Type B pancreatic cell (in vitro differentiated cells): Measurements from ENCODE around the gene ILRUN. TPM values are rescaled to one million over a fixed set of nuclear protein-coding genes. Genes with fewer than 3 reads are reported as not detected.
"Not testable (repeated sequence)": the region's sequence is repeated elsewhere in the genome, so short reads cannot be mapped to it uniquely, and the experiment has no call there.

Experiments used
- DNase-seq: peaks from one replicate; pipeline ENCODE4 v3.0.0; 2021; ENCODE audit warnings: mixed read lengths; ENCODE audit not compliant: unreplicated experiment; ENCODE audit errors: extremely low spot score
- H3K27ac Mint-ChIP-seq: 2 replicates; pipeline ENCODE4 v1.8.0; 2021; ENCODE audit warnings: mild to moderate bottlenecking, mixed read lengths
- H3K27me3 Mint-ChIP-seq: 2 replicates; pipeline ENCODE4 v1.8.0; 2021; ENCODE audit warnings: mixed read lengths
- H3K36me3 Mint-ChIP-seq: 2 replicates; pipeline ENCODE4 v1.8.0; 2021; ENCODE audit warnings: mixed read lengths
- H3K4me1 Mint-ChIP-seq: one replicate; pipeline ENCODE4 v1.8.0; 2021; ENCODE audit warnings: mixed read lengths; ENCODE audit not compliant: unreplicated experiment
- H3K4me3 Mint-ChIP-seq: 2 replicates; pipeline ENCODE4 v1.8.0; 2021; ENCODE audit warnings: mild to moderate bottlenecking, mixed read lengths
- H3K9me3 Mint-ChIP-seq: 2 replicates; pipeline ENCODE4 v1.8.0; 2021; ENCODE audit warnings: mixed read lengths
- total RNA-seq: library from RNA; stranded (reverse); gene quantifications from 2 replicates; pipeline ENCODE4 v1.2.1, GENCODE V29; 2021; ENCODE audit warnings: low replicate concordance
- TF ChIP-seq, protein P1 (sequence below): fragments of 200-600 bp; sonication (generic); conservative IDR thresholded peaks from 2 replicates; pipeline ENCODE4 v1.5.0; 2021; ENCODE audit warnings: antibody characterized with exemption, mild to moderate bottlenecking

The ILRUN gene
- total RNA-seq, 1 donor from 2014 or later = 60.3 TPM

DNA sequence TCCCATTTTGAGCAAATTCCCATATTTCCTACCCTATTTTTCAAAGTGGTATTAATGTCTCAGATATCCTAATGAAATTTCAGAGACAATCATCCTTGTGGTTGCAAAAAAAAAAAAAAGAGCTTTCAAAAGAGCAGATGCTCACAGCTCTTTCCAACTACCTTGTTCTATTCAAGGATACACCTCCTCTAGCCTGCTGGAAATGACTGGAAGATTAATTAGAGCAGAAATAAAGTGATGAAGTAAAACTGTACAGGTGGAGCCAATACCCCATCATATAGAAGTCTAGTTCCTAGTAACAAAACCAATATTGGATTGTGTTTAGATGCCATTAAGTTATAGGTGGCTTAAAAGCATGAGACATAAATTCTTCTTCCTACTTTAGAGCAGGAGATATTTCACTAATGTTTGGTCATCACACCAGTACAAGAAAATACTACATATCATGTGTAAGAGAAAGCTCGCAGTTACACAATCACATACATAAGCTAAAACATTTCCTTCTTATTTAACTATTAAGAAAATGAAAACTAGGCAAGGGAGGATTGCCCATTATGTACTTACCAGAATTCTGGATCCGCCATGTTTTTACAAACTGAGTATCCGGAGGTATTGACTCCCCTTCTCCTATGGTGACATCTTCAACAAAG lies 42.4 kb downstream of the ILRUN start:
- H3K36me3 Mint-ChIP-seq = peaks cover 9% of the 10 kb centered on the region
- no peaks in the 10 kb centered on the region for H3K27me3 Mint-ChIP-seq

DNA sequence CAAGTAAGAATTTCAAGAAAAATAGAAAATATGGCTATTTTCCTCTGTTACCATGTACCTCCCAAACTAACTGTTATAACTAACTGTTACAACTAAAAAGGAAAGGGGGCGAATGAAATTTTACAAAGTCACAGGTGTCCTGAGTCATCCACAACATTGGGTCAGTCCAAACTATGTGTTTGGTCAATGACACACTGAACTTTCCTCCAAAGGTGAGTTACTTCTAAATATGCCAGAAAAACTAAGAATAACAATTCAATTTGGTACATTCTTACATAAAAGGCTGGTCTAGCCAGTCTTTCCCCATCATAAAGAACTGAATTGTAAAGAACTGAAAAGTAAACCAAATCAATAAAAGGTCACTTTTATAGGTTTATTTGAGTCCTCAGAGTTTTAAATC lies 44.3 kb downstream of the ILRUN start:
- Mint-ChIP-seq H3K27me3 (no peaks in the 10 kb centered on the region), H3K4me1 (peaks cover 12% of the 10 kb centered on the region), H3K9me3 (no peaks in the 10 kb centered on the region), H3K36me3 (peaks cover 13% of the 10 kb centered on the region), H3K4me3 (no peak overlapping the region), H3K27ac (no peak overlapping the region)
- TF ChIP-seq, protein P1, sequence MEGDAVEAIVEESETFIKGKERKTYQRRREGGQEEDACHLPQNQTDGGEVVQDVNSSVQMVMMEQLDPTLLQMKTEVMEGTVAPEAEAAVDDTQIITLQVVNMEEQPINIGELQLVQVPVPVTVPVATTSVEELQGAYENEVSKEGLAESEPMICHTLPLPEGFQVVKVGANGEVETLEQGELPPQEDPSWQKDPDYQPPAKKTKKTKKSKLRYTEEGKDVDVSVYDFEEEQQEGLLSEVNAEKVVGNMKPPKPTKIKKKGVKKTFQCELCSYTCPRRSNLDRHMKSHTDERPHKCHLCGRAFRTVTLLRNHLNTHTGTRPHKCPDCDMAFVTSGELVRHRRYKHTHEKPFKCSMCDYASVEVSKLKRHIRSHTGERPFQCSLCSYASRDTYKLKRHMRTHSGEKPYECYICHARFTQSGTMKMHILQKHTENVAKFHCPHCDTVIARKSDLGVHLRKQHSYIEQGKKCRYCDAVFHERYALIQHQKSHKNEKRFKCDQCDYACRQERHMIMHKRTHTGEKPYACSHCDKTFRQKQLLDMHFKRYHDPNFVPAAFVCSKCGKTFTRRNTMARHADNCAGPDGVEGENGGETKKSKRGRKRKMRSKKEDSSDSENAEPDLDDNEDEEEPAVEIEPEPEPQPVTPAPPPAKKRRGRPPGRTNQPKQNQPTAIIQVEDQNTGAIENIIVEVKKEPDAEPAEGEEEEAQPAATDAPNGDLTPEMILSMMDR = no peak
- no peak for DNase-seq

More for the DNA sequence above, 42.4 kb downstream of the ILRUN start:
- H3K4me3 Mint-ChIP-seq = no peak overlapping the region
- DNase-seq = no peak
- peaks cover 26% of the 10 kb centered on the region for H3K4me1 Mint-ChIP-seq
- no peaks in the 10 kb centered on the region for H3K9me3 Mint-ChIP-seq
- H3K27ac Mint-ChIP-seq = peak overlapping the region; percentile 34
- TF ChIP-seq, protein P1 = no peak

DNA sequence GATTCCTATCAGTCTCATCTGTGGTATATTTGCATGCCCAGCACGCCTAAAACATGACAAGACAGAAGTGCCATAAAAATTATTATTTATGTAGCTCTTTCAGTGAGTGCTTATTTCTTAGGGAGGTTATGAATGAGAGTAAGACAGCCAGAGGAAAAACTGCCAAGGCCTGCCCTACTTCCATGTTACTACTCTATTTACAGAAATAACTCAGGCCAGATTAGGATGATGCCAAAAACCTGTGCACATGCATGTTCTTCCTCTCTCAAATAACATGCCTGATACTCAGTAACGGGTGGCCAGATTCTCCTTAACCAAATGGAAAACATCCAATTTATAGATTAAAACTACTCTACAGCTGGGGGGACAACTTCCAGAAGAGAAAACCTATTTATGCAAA lies 45.7 kb downstream of the ILRUN start:
- no peak overlapping the region for H3K27ac Mint-ChIP-seq
- no peaks in the 10 kb centered on the region for H3K4me1 Mint-ChIP-seq
- no peaks in the 10 kb centered on the region for H3K27me3 Mint-ChIP-seq

DNA sequence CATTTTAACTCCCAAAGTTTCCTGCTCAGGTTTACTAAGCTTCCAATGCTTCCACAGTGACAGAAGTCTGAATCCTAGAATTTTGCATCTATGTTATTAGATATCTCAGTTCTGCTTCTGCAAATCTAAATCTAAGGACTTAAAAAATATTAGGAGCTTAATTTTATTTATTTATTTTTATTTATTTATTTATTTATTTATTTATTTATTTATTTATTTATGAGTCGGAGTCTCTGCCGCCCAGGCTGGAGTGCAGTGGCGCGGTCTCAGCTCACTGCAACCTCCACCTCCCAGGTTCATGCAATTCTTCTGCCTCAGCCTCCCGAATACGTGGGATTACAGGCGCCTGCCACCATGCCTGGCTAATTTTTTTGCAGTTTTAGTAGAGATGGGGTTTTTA lies 46.3 kb downstream of the ILRUN start:
- H3K4me1 Mint-ChIP-seq, H3K27ac Mint-ChIP-seq, H3K27me3 Mint-ChIP-seq, H3K4me3 Mint-ChIP-seq, H3K9me3 Mint-ChIP-seq, DNase-seq: not testable (repeated sequence)
- H3K36me3 Mint-ChIP-seq = peaks cover 29% of the 10 kb centered on the region

More for the DNA sequence above, 45.7 kb downstream of the ILRUN start:
- TF ChIP-seq, protein P1 = no peak
- H3K9me3 Mint-ChIP-seq = no peaks in the 10 kb centered on the region
- no peak for DNase-seq
- H3K4me3 Mint-ChIP-seq = no peak overlapping the region
- peaks cover 25% of the 10 kb centered on the region for H3K36me3 Mint-ChIP-seq

DNA sequence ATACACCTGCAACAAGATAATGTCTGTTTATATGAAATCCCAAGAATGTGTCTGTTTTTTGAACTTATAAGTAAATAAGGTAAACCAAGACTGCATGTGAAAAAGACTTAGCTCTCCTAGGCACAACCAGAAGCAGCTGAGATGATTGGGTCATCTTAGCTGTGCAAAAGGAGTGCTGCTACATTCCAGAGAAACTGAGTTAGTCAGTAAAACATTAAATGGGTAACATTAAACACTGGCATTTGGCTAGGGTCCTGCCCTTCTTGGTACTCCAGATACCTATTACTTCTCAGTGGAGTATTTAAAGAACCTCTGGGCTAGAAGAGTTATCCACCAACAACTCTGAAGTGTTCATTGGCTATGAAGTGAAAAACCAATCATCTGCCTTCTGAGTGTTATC lies 47.8 kb downstream of the ILRUN start:
- H3K9me3 Mint-ChIP-seq = no peaks in the 10 kb centered on the region
- no peak for DNase-seq
- H3K27me3 Mint-ChIP-seq = no peaks in the 10 kb centered on the region
- no peak overlapping the region for H3K4me3 Mint-ChIP-seq
- H3K27ac Mint-ChIP-seq = no peak overlapping the region
- H3K4me1 Mint-ChIP-seq = no peaks in the 10 kb centered on the region
- peaks cover 33% of the 10 kb centered on the region for H3K36me3 Mint-ChIP-seq
- TF ChIP-seq, protein P1 = no peak

Other genes with a start within 250 kb of the ILRUN start
- gene PACSIN1, start 230.7 kb downstream of the ILRUN start, total RNA-seq = 3.4 and 12.5 TPM in 2 replicates
- gene SPDEF, start 140.4 kb downstream of the ILRUN start, total RNA-seq = 0.62 and 1.6 TPM in 2 replicates
- gene SNRPC, start 60.7 kb upstream of the ILRUN start, total RNA-seq = 109 and 134 TPM in 2 replicates
- 13.0 and 16.1 TPM in 2 replicates for gene BLTP3A, start 95.3 kb upstream of the ILRUN start, total RNA-seq
- gene TAF11, start 191.3 kb upstream of the ILRUN start, total RNA-seq = 40.4 and 40.7 TPM in 2 replicates
- 28.0 and 35.9 TPM in 2 replicates for gene ANKS1A, start 192.5 kb upstream of the ILRUN start, total RNA-seq